Esophagus muscularis mucosa (tissue), 4 donors: ENCODE data around the gene MFF. TPM values are rescaled to one million over a fixed set of nuclear protein-coding genes. Genes with fewer than 3 reads are reported as not detected.

ENCODE experiments used
- DNase-seq: peaks from one replicate; pipeline ENCODE4 v3.0.0-alpha.2; 2017; ENCODE audit errors: extremely low spot score
- H3K27ac ChIP-seq, 4 donors: fragments of 200-600 bp; sonication (generic); replicated peaks in 1 of 4; 1 replicate in 3 of 4; 2 replicates in 1 of 4; pipeline ENCODE4 v1.5.1; 2016 to 2019; ENCODE audit warnings: mild to moderate bottlenecking in 1 of 4
- H3K27me3 ChIP-seq, 4 donors: fragments of 200-600 bp; sonication (generic); one replicate each; pipeline versions ENCODE4 v1.5.1 to v1.6.0; 2016 to 2019
- H3K36me3 ChIP-seq, 4 donors: fragments of 200-600 bp; sonication (generic); one replicate each; pipeline ENCODE4 v1.5.1; 2016 to 2019
- H3K4me1 ChIP-seq, 4 donors: fragments of 200-600 bp; sonication (generic); one replicate each; pipeline ENCODE4 v1.5.1; 2016 to 2019
- H3K4me3 ChIP-seq, 4 donors: fragments of 200-600 bp; sonication (generic); 1 replicate in 2 of 4; 2 replicates in 2 of 4; pipeline ENCODE4 v1.5.1; 2016 to 2019; ENCODE audit warnings: mild to moderate bottlenecking in 4 of 4, moderate library complexity in 1 of 4
- H3K9me3 ChIP-seq, 4 donors: fragments of 200-600 bp; sonication (generic); 1 replicate in 3 of 4; 2 replicates in 1 of 4; pipeline ENCODE4 v1.5.1; 2016 to 2019
- CTCF ChIP-seq, 3 experiments: fragments of 200-600 bp in 2 of 3; fragments of 450-650 bp in 1 of 3; sonication (generic) in 2 of 3; IDR thresholded peaks; one replicate each; pipeline ENCODE4 v1.5.1; 2017 to 2019; ENCODE audit warnings: antibody characterized with exemption in 3 of 3, mild to moderate bottlenecking in 2 of 3, moderate library complexity in 1 of 3
- EP300 ChIP-seq: sonication (generic); formaldehyde crosslinking; IDR thresholded peaks from one replicate; pipeline ENCODE4 v1.6.1; 2017; ENCODE audit warnings: antibody characterized with exemption
- POLR2A ChIP-seq: fragments of 450-650 bp; IDR thresholded peaks from one replicate; pipeline ENCODE4 v1.6.1; 2017; ENCODE audit warnings: antibody characterized with exemption, moderate library complexity, mild to moderate bottlenecking, low read depth
- POLR2AphosphoS5 ChIP-seq, 2 donors: sonication (generic); formaldehyde crosslinking; IDR thresholded peaks; one replicate each; pipeline ENCODE4 v1.6.1; 2017; ENCODE audit warnings: antibody characterized with exemption in 2 of 2
- WGBS: methylation state at CpG from one replicate; pipeline ENCODE4 v1.1.5; 2018; 5-methylcytosine and 5-hydroxymethylcytosine counted together
- intact Hi-C: fragments of 100-400 bp; cut with DNase I; formaldehyde crosslinking; loops from one replicate; pipeline ENCODE4 v1.15.1; 2023
- total RNA-seq, 4 donors: library from RNA; depleted of rRNA; stranded (reverse); fragments of >200 nt; gene quantifications; one replicate each; pipeline versions ENCODE4 v1.1.0 to v1.2.1, GENCODE V29; 2016

The MFF gene
- total RNA-seq, 4 donors from 2014 or later, result 117 to 135 (median 125) TPM

GRCh38 chr2:227394401-227394800, 69.3 kb downstream of the MFF start:
- Histone ChIP-seq H3K4me3 (no peak overlapping the region), H3K9me3 (no peaks in the 10 kb centered on the region), H3K27ac (no peak overlapping the region), H3K4me1 (no peaks in the 10 kb centered on the region), H3K27me3 (no peaks in the 10 kb centered on the region), H3K36me3 (no peaks in the 10 kb centered on the region)
- no peak for DNase-seq
- WGBS, result 100% methylated on average over 2 of the region's 2 CpGs
- TF ChIP-seq POLR2AphosphoS5 (IDR thresholded peaks at IDR 0.05), result no peak
- no peak for TF ChIP-seq EP300
- TF ChIP-seq POLR2A, result no peak
- TF ChIP-seq CTCF (IDR thresholded peaks at IDR 0.05), result no peak
- intact Hi-C loops, result no loop called here

- Histone ChIP-seq H3K4me1 (no peaks in the 10 kb centered on the region), H3K4me3 (no peak overlapping the region), H3K9me3 (no peaks in the 10 kb centered on the region), H3K36me3 (no peaks in the 10 kb centered on the region), H3K27ac (no peak overlapping the region), H3K27me3 (no peaks in the 10 kb centered on the region)
- intact Hi-C loops, result no loop called here
- TF ChIP-seq CTCF (IDR thresholded peaks at IDR 0.05), result no peak
- TF ChIP-seq POLR2AphosphoS5 (IDR thresholded peaks at IDR 0.05), result no peak
- 57% methylated on average over 1 of the region's 1 CpG for WGBS
- no peak for DNase-seq
Measured at GRCh38 chr2:227395556-227395955, 70.5 kb downstream of the MFF start.

DNA sequence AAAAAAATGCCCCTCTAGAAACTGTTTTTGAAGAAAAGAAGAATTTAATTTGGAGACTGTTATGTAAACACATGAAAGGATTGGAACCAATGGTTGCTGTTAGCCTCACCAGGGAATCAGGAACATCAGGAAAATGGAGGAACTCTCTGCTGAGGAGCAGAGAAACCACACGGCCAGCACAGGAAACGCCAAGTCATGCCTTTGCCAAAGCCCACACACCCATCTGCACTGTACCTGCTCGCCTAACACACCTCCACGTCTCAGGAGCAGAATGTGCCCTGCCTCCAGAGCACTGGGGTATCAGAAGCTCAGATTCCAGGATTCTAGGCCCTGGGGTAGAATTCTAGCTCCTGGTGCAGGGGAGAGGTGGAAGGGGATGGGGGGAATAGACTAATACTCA, 72.5 kb downstream of the MFF start:
- WGBS, result 81% methylated on average over 4 of the region's 4 CpGs
- TF ChIP-seq POLR2A (no peak), CTCF (IDR thresholded peaks at IDR 0.05) (no peak), POLR2AphosphoS5 (IDR thresholded peaks at IDR 0.05) (no peak), EP300 (no peak)
- no peak for DNase-seq
- Histone ChIP-seq H3K9me3 (no peaks in the 10 kb centered on the region), H3K4me3 (no peak overlapping the region), H3K4me1 (no peaks in the 10 kb centered on the region), H3K27ac (no peak overlapping the region), H3K36me3 (no peaks in the 10 kb centered on the region), H3K27me3 (peaks cover 0 to 4% (median 0%) of the 10 kb centered on the region in 4 donors)
- intact Hi-C loops, result no loop called here

DNA sequence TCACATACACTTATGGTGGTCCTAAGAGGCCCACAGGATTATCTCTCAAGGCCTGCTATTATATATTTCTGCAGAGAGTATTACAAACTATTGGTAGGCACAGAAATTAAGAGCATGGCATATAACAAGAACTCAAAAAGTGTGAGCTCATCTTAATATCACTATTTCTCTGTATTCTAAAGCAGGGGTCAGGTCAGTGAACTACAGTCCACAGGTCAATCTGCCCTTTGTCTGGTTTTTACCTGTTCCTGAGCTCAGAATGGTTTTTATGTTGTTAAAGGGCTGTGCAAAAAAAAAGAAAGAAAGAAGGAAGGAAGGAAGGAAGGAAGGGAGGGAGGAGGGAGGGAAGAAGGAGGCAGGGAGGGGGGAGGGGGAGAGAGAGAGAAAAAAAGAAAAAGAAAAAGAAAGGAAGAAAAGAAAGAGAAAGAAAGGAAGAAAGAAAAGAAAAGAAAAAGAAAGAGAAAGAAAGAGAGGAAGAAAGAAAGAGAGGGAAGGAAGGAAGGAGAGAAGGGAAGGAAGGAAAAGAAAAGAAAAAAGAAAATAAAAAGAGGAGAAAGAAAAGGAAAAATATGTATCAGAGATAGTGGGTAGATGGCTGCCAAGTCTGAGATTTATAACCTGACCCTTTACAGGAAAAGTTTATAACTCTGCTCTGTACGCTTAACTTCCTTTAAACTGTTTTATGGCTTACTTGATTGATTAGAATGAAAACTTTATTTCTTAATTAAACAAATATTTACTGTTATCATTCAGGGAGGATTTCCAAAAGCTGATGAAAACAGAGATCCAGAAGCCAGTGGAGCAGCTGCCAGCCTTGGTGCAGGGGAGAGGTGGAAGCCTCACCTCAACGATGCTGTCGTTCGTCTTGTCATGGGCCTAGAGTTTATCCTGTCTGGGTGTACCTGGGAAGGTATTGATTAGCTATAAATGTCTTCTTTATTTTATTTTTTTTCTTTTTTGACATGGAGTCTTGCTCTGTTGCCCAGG, 73.9 kb downstream of the MFF start:
- DNase-seq, result no peak
- no peak overlapping the region for H3K27ac ChIP-seq
- WGBS, result 86% methylated on average over 4 of the region's 4 CpGs
- H3K4me3 ChIP-seq, result no peak overlapping the region
- TF ChIP-seq POLR2A, result no peak
- TF ChIP-seq POLR2AphosphoS5 (IDR thresholded peaks at IDR 0.05), result no peak
- no peak for TF ChIP-seq CTCF (IDR thresholded peaks at IDR 0.05)
- no peak for TF ChIP-seq EP300
- H3K27me3 ChIP-seq, result peaks cover 0 to 4% (median 0%) of the 10 kb centered on the region in 4 donors
- no peaks in the 10 kb centered on the region for H3K4me1 ChIP-seq
- intact Hi-C loops, result no loop called here
- no peaks in the 10 kb centered on the region for H3K36me3 ChIP-seq
- no peaks in the 10 kb centered on the region for H3K9me3 ChIP-seq
